ENCODE measurements around the gene EPB41.

EPB41 gene

DNA sequence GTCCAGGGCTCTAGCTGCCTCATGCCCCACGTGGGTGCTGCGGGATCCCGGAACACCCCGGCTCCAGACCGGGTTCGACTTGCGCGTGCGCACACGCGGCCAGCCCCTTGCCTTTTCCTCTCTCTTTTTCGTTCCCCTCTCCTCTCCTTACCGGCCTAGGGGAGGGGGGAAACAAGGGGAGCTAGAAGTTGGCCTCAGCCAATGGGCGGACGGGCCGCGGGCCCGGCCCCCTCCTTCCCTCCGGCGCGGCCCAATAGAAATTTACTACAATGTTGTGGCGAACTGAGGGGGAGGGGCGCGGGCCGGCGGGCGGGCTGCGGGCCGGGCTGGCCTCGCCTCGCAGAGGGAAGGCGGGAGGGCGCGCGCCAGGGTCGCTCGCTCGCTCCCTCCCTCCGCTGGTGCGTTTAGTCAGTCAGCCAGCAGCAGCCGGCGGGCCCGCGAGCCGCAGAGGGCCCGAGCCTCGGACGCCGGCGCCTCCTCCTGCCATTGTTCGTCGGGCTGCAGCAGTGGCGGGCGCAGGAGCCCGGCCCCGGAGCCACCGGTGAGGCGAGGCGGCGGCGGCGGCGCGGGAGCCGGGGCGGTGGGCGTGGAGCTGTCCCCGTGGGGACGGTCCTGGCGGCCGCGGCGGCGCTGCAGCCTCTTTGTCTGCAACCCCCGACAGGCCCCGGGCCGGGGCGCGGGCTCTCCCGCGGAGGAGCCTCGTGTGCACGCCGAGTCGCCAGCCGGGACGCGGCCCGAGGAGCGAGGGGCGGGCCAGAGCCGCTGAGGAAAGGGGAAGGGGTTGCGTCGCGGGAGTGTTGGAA is at the start of gene EPB41 (continued):
- TF ChIP-seq, protein P1, sequence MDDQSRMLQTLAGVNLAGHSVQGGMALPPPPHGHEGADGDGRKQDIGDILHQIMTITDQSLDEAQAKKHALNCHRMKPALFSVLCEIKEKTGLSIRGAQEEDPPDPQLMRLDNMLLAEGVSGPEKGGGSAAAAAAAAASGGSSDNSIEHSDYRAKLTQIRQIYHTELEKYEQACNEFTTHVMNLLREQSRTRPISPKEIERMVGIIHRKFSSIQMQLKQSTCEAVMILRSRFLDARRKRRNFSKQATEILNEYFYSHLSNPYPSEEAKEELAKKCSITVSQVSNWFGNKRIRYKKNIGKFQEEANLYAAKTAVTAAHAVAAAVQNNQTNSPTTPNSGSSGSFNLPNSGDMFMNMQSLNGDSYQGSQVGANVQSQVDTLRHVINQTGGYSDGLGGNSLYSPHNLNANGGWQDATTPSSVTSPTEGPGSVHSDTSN (CRISPR knock-in tag; IDR thresholded peaks at IDR 0.05), result peak; percentile 22; the same call in 1 of the 2 replicates
- TF ChIP-seq ZNF16 (tag by site-specific recombination; IDR thresholded peaks at IDR 0.05; ENCODE audit: low read depth) (no peak), ZNF510 (tag by site-specific recombination; IDR thresholded peaks at IDR 0.05; ENCODE audit: insufficient replicate concordance) (no peak), TRIM28 (IDR thresholded peaks at IDR 0.05; ENCODE audit: borderline replicate concordance, low read length) (no peak), ZNF23 (tag by site-specific recombination; IDR thresholded peaks at IDR 0.05; ENCODE audit: borderline replicate concordance) (no peak), SETDB1 (IDR thresholded peaks at IDR 0.05; ENCODE audit: insufficient read length, low read length) (no peak), ZNF155 (tag by site-specific recombination; IDR thresholded peaks at IDR 0.05) (no peak), KLF7 (tag by site-specific recombination; IDR thresholded peaks at IDR 0.05; ENCODE audit: borderline replicate concordance) (no peak), ZBTB7A (tag by site-specific recombination; IDR thresholded peaks at IDR 0.05; ENCODE audit: low read depth) (no peak), ZNF239 (tag by site-specific recombination; IDR thresholded peaks at IDR 0.05) (no peak), ZNF521 (tag by site-specific recombination; IDR thresholded peaks at IDR 0.05) (no peak), ZNF621 (tag by site-specific recombination; IDR thresholded peaks at IDR 0.05) (no peak), ZNF660 (tag by site-specific recombination; IDR thresholded peaks at IDR 0.05) (peak; percentile 87), ZFP69B (tag by site-specific recombination; IDR thresholded peaks at IDR 0.05) (no peak), ZNF623 (tag by site-specific recombination; IDR thresholded peaks at IDR 0.05) (no peak), ZSCAN16 (tag by site-specific recombination; IDR thresholded peaks at IDR 0.05) (no peak), ZNF776 (tag by site-specific recombination; IDR thresholded peaks at IDR 0.05; ENCODE audit: borderline replicate concordance) (no peak), KLF16 (tag by site-specific recombination; IDR thresholded peaks at IDR 0.05) (no peak), KLF10 (tag by site-specific recombination; IDR thresholded peaks at IDR 0.05) (peak; percentile 100), ZNF248 (tag by site-specific recombination; IDR thresholded peaks at IDR 0.05) (no peak)
- TF ChIP-seq, protein P2, sequence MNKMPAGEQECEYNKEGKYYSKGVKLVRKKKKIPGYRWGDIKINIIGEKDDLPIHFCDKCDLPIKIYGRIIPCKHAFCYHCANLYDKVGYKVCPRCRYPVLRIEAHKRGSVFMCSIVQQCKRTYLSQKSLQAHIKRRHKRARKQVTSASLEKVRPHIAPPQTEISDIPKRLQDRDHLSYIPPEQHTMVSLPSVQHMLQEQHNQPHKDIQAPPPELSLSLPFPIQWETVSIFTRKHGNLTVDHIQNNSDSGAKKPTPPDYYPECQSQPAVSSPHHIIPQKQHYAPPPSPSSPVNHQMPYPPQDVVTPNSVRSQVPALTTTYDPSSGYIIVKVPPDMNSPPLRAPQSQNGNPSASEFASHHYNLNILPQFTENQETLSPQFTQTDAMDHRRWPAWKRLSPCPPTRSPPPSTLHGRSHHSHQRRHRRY (tag by site-specific recombination; IDR thresholded peaks at IDR 0.05), result no peak
- TF ChIP-seq, protein P3, sequence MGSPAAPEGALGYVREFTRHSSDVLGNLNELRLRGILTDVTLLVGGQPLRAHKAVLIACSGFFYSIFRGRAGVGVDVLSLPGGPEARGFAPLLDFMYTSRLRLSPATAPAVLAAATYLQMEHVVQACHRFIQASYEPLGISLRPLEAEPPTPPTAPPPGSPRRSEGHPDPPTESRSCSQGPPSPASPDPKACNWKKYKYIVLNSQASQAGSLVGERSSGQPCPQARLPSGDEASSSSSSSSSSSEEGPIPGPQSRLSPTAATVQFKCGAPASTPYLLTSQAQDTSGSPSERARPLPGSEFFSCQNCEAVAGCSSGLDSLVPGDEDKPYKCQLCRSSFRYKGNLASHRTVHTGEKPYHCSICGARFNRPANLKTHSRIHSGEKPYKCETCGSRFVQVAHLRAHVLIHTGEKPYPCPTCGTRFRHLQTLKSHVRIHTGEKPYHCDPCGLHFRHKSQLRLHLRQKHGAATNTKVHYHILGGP (tag by site-specific recombination; IDR thresholded peaks at IDR 0.05), result no peak
- TF ChIP-seq, protein P4, sequence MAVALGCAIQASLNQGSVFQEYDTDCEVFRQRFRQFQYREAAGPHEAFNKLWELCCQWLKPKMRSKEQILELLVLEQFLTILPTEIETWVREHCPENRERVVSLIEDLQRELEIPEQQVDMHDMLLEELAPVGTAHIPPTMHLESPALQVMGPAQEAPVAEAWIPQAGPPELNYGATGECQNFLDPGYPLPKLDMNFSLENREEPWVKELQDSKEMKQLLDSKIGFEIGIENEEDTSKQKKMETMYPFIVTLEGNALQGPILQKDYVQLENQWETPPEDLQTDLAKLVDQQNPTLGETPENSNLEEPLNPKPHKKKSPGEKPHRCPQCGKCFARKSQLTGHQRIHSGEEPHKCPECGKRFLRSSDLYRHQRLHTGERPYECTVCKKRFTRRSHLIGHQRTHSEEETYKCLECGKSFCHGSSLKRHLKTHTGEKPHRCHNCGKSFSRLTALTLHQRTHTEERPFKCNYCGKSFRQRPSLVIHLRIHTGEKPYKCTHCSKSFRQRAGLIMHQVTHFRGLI (tag by site-specific recombination; IDR thresholded peaks at IDR 0.05), result no peak; the same call in 1 of the 2 replicates
- TF ChIP-seq, protein P5, sequence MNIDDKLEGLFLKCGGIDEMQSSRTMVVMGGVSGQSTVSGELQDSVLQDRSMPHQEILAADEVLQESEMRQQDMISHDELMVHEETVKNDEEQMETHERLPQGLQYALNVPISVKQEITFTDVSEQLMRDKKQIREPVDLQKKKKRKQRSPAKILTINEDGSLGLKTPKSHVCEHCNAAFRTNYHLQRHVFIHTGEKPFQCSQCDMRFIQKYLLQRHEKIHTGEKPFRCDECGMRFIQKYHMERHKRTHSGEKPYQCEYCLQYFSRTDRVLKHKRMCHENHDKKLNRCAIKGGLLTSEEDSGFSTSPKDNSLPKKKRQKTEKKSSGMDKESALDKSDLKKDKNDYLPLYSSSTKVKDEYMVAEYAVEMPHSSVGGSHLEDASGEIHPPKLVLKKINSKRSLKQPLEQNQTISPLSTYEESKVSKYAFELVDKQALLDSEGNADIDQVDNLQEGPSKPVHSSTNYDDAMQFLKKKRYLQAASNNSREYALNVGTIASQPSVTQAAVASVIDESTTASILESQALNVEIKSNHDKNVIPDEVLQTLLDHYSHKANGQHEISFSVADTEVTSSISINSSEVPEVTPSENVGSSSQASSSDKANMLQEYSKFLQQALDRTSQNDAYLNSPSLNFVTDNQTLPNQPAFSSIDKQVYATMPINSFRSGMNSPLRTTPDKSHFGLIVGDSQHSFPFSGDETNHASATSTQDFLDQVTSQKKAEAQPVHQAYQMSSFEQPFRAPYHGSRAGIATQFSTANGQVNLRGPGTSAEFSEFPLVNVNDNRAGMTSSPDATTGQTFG (tag by site-specific recombination; IDR thresholded peaks at IDR 0.05; ENCODE audit: borderline replicate concordance), result no peak
- TF ChIP-seq, protein P6, sequence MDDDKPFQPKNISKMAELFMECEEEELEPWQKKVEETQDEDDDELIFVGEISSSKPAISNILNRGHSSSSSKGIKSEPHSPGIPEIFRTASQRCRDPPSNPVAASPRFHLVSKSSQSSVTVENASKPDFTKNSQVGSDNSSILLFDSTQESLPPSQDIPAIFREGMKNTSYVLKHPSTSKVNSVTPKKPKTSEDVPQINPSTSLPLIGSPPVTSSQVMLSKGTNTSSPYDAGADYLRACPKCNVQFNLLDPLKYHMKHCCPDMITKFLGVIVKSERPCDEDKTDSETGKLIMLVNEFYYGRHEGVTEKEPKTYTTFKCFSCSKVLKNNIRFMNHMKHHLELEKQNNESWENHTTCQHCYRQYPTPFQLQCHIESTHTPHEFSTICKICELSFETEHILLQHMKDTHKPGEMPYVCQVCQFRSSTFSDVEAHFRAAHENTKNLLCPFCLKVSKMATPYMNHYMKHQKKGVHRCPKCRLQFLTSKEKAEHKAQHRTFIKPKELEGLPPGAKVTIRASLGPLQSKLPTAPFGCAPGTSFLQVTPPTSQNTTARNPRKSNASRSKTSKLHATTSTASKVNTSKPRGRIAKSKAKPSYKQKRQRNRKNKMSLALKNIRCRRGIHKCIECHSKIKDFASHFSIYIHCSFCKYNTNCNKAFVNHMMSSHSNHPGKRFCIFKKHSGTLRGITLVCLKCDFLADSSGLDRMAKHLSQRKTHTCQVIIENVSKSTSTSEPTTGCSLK (tag by site-specific recombination; IDR thresholded peaks at IDR 0.05), result no peak
- TF ChIP-seq, protein P7, sequence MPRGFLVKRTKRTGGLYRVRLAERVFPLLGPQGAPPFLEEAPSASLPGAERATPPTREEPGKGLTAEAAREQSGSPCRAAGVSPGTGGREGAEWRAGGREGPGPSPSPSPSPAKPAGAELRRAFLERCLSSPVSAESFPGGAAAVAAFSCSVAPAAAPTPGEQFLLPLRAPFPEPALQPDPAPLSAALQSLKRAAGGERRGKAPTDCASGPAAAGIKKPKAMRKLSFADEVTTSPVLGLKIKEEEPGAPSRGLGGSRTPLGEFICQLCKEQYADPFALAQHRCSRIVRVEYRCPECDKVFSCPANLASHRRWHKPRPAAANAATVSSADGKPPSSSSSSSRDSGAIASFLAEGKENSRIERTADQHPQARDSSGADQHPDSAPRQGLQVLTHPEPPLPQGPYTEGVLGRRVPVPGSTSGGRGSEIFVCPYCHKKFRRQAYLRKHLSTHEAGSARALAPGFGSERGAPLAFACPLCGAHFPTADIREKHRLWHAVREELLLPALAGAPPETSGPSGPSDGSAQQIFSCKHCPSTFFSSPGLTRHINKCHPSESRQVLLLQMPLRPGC (tag by site-specific recombination; IDR thresholded peaks at IDR 0.05), result no peak
